NB4 (cell line): ENCODE data around the gene USP9X.

Source experiments
- CTCF ChIP-seq: IDR thresholded peaks from one replicate; pipeline ENCODE4 v1.5.1; 2012; ENCODE audit warnings: low read depth, low read length
- MYC ChIP-seq: IDR thresholded peaks from 2 replicates; pipeline ENCODE4 v1.6.1; 2011; ENCODE audit warnings: low read depth, low read length
- POLR2A ChIP-seq: IDR thresholded peaks from 2 replicates; pipeline ENCODE4 v1.6.1; 2011; ENCODE audit warnings: mild to moderate bottlenecking; ENCODE audit not compliant: insufficient read length; ENCODE audit errors: extremely low read depth

GRCh38 chrX:41086627-41086932 lies 1.3 kb downstream of the USP9X start:
- no peak for TF ChIP-seq CTCF
- no peak for TF ChIP-seq POLR2A
- no peak for TF ChIP-seq MYC
